Measurements from ENCODE around the gene ZFP62. TPM values are rescaled to one million over a fixed set of nuclear protein-coding genes. Genes with fewer than 3 reads are reported as not detected.

ZFP62 gene
- total RNA-seq (2022; extraction: Qiagen RNA extraction) = 6.9 to 9.7 TPM (median 9.0 TPM) in 5 replicates

DNA sequence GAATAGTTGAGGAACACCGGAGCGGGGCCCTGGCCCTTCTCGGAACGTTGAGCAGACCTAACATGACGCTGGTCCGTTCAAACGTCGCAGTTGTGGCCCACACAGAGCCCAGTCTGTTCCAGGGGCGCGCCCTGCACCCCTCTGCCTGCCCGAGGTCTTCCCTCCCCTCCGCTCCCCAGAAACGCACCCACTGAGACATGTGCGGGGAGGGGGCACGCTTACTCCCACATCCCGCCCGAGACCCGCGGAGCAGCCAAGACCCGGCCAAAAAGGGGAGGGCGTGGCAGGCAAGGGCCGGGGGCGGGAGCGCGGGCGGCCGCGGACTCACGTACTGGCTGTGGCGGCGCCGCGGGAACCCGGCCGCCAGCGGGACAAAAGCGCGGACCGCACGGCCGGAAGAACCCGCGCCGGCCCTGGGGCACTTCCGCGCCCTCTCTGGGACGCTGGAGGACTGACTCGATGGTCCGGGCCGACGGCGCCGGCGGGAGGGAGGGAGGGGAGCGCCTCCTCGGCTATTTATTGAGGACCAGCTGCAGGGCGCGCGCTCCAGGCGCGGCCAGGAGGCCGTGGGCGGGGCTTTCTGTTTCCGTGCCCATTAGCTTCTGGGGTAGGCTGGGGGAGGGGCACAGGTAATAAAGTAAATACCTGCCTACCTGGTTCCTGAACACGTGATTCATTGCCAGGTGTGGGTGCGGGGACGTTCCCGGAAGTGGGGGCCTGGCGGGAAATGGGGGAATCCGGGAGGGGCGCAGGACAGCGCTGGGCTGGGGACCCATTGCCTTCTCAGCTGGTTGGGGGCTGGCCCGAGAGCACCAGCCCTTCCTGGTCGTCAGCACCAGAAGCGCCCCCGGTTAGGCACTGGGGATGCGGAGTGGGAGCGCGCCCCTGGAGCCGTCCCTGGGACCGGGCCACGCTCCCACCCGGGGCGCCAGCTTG lies at the start of gene ZFP62:
ZFP62 (minus strand) TSS at position 390 of the 936 bp plus-strand sequence; CDS start at position 333, 57 bp downstream.

DNA sequence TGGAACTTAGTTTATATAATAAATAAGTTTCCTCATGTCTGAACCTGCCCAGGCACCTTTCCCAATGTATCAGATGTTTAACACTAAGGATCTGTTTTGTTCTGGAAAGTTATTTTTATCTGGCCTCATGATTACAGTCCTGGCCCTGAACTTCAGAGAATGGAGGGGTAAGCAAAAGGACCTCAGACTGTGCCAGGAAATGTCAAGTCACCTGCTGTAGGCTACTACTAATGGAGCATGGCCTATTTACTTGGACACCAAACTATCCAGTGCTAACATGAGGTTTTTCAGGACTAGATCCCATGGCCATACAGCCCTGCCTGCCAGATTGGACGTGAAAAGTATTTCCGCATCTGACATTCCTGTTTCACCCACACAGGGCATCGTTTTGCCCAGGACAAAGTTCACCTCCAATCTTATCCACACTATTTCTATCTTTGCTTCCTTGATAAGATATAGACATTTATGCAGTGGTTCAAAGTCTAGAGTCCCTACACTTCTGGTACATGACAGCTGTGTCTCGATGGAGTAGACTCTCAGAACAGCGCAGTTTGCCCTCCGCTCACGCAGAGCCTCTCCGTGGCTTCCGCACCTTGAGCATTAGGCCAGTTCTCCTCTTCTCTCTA lies 37.7 kb upstream of the ZFP62 start, which contains the start of gene BTNL8:
BTNL8 (plus strand) TSS at position 539 of the 626 bp plus-strand sequence. CDS start 152 bp downstream, outside the sequence.

DNA sequence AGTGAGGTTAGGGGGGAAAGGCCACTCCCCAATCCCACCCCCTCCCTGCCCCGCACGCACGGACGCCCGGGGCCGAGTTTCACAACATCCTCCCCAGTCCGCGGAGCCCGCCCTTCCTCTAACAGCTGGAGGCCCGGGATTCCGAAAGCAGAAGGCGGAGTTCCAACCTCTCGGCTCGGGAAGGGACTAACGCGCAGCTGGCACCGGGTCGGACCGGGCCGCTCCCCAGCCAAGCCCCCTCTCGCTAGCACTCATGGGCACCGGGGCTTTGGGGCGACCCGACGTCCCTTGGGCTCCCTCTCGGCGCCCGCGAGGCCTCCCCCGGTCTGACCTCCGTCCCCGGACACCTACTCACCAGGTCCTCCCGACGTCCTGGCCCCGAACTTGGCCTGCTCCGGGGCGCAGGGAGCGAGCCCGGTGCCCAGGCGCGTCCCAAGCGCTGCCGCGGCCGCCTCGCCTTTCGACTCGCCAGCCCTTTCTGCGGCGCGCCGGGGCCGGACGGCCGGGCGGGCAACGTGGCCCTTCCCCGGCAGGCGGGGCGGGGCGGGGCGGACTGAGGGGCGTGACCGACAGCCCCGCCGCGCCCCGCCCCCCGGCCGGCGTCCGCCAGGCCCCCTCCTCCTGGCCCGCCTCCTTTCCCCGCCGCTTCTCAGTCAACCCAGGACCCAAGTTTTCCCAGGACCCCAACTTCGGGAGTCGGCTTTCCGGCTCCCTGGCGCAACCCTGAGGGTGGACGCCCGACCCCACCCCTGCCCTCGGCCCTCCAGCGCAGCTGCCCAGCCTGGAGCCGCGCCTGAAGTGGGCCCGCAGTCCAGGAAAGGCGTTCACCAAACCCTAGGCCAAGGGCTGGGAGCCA lies 58.5 kb downstream of the ZFP62 start, which contains the start of gene MGAT1:
MGAT1 (minus strand) TSS at position 482 of the 856 bp plus-strand sequence. CDS start 9,835 bp downstream, outside the sequence.

Other genes starting within 250 kb of the ZFP62 start
- 1.9 to 3.7 TPM (median 3.1 TPM) in 5 replicates for gene FLT4, start 211.7 kb downstream of the ZFP62 start, total RNA-seq (2022; extraction: Qiagen RNA extraction)
- not detected in 5 replicates for gene OR2Y1, start 121.2 kb downstream of the ZFP62 start, total RNA-seq (2022; extraction: Qiagen RNA extraction)
- 68.9 to 88.7 TPM (median 85.3 TPM) in 5 replicates for gene MGAT1, start 58.5 kb downstream of the ZFP62 start, total RNA-seq (2022; extraction: Qiagen RNA extraction)
- gene BTNL8, start 37.9 kb upstream of the ZFP62 start, total RNA-seq (2022; extraction: Qiagen RNA extraction) = not detected in 5 replicates
- not detected in 5 replicates for gene BTNL3, start 127.6 kb upstream of the ZFP62 start, total RNA-seq (2022; extraction: Qiagen RNA extraction)
- 0.67 to 1.2 TPM (median 1.0 TPM) in 5 replicates for gene BTNL9, start 179.0 kb upstream of the ZFP62 start, total RNA-seq (2022; extraction: Qiagen RNA extraction)